DMS 273 treated with DMSO at 0.1 percent for 48 hours (cell line): ENCODE data around the gene DHRS9.
"Not testable (repeated sequence)": the region's sequence is repeated elsewhere in the genome, so short reads cannot be mapped to it uniquely, and the experiment has no call there.

Source experiments
- DNase-seq: peaks from one replicate; lab custom pipeline; 2025; lab: John Stamatoyannopoulos, UW

DHRS9 gene

GRCh38 chr2:169069341-169069740, at the start of gene DHRS9:
DHRS9 (plus strand) TSS chr2:169069563; CDS start chr2:169081582, 12,019 bp downstream.
- DNase-seq: no peak

DNA sequence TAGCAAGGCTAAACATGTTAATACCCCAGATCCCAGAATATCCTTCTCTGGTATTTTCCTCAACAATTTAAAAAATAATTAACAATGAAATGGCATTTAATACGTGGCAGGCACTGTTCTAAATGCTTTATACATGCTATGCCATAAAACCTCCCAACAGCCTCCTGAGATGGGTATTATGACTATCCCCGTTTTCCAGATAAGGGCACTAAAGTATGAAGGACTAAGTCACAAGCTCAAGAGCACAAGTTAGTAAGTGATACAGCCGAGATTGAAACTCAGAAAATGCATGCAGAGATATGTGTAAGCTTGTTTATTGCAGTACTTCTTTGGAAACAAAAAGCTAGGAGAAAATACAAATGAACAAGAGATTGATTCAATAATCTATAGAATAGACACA, 46.2 kb upstream of the DHRS9 start:
- DNase-seq: no peak

- no peak for DNase-seq
These were observed 43.3 kb upstream of the DHRS9 start for GRCh38 chr2:169026056-169026455.

GRCh38 chr2:169027234-169027633, 42.1 kb upstream of the DHRS9 start:
- DNase-seq: no peak

- no peak for DNase-seq
These were observed 40.0 kb upstream of the DHRS9 start for GRCh38 chr2:169029341-169029740.

DNA sequence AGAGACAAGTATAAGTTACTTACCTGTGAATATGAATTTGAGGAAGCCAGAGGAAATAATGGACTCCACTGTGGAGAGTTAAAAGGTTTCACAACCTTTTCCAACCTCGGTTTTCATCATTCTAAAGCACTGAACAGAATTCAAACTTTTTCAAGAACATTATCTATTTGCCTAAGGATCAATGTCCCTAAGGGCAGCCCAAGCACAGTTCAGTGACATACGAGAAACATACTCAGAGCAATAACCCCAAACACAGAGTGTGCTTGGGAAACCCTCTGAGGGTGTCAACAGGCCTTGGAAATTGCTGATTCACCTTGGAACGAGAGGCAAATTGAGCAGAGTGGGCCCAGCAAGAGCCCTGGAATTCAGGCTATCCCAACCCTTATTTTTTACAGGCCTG, 38.2 kb upstream of the DHRS9 start, which contains the start of gene ABCB11:
TSS of gene ABCB11 (minus strand) at position 123 of the 400 bp plus-strand sequence. CDS start 13,199 bp downstream, outside the sequence.
- DNase-seq: no peak

GRCh38 chr2:169034256-169034655, 35.1 kb upstream of the DHRS9 start:
- no peak for DNase-seq

DNA sequence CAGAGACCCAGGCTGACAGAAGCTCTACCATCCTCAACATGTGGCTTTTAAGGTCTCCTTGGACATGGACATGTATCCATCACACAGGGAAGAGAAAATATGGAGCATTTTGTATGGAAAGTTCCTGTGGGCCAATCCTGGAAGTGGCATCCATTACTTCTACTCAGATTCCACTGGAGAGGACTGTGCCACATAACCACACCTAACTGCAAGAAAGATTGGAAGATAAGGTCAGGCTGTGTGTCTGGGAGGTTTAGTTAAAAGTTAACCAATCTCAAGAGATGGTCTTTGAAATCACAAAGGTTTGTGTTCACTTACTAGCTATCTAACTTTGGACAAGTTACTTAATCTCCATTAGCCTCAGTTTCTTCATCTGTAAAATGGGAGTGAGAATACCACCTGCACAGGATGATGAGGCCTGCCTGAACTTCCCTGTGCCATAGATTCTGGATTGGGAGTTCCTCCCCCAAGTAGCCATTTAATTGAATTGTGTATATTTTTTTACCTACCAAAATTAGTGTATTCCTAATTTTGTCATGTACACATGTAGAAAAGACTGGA, 34.3 kb upstream of the DHRS9 start:
- no peak for DNase-seq

DNA sequence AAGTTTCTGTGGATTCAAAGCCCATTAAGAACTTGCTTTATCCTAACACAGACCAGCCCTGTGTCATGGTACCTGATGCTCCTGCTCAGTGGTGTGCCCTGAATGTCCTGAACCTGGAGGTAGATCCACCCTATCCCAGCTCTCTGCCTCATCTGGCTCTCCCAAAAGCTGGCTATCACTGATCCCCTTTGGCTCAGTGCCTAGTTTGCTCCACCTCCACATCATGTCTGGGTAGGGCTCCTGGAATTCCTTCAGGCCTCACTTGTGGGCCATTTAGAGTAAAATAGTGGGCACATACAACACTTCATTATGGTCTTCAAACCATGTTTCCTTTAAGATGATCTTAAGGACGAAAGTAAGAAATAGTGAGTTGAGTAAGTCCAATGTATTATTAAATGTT, 33.5 kb upstream of the DHRS9 start:
- DNase-seq: no peak

DNA sequence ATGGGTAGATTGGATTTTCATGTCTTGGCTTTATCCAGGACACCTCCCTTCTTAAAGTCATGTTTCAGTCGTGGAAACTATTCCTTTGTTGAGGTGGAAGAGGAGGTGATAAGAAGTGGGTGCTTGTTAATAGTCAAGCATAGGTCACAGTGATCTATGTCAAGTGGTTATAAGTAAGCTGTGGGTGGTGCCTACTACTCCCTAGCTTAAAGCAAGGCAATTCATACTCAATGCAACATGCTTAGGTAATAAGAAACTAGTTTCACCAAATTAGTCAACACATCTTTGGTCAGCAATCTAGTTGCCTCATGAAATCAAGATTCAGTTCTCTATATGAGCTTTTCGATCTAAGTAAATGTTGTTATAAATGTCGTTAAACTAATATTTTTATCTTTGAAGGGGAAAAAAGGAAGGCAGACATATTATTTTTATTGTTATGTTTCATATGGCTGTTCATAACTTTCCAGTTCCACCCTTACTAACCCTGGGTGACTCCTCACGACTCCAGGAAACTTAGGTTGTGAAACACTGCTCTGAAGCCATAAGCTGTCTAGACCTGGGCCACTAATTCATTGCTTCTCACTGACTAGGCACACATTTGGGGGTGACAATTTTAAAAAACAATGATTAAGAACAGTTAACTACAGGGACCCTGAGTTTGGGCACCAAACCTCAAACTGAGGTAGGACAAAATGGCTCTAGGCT, 32.5 kb upstream of the DHRS9 start:
- no peak for DNase-seq

GRCh38 chr2:169038338-169038757, 31.0 kb upstream of the DHRS9 start:
- no peak for DNase-seq

GRCh38 chr2:169039702-169040101, 29.7 kb upstream of the DHRS9 start:
- no peak for DNase-seq

DNA sequence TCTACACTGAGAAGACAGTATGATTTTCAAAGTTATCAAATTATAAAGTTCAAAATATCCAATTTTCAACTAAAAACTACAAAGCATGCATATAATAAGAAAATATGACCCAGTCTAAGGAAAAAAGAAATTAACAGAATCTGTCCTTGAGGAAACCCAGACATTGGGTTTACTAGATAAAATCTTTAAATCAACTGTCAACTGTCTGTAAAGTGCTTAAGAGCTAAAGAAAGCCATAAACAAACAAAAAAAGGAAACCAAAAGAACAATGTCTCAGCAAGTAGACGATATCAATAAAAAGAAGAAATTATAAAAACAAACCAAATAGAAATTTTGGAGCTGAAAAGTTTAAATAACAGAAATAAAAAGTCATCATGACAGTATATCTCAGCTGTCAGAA, 27.8 kb upstream of the DHRS9 start:
- no peak for DNase-seq

DNA sequence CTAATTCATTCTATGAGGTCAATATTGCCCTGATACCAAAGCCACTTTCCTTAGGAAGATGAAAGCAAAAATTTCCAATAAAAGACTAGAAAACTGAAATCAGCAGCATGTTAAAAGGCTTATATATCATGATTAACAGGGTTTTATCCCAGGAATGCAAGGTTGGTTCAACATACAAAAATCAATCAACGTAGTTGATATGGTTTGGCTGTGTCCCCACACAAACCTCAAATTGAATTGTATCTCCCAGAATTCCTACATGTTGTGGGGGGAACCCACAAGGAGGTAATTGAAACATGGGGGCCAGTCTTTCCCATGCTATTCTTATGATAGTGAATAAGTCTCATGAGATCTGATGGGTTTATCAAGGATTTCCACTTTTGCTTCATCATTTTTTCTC, 26.5 kb upstream of the DHRS9 start:
- DNase-seq: no peak

GRCh38 chr2:169046440-169047151, 22.8 kb upstream of the DHRS9 start:
- no peak for DNase-seq

- DNase-seq: no peak
These were observed 21.8 kb upstream of the DHRS9 start for GRCh38 chr2:169047256-169048250.

DNA sequence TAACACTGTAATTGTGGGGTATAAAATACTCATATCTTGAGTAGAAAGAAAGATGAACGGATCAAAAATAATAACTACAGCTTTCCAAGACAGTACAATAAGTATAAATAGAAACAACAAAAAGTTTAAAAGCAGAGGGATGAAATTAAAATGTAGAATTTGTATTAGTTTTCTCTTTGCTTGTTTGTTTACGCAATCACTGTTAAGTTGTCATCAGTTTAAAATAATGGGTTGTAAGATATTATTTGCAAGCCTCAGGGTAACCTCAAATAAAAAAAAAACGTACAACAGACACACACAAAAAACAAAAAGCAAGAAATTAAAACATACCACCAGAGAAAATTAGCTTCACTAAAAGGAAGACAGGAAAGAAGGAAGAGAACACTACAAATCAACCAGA, 20.2 kb upstream of the DHRS9 start:
- DNase-seq: no peak

DNA sequence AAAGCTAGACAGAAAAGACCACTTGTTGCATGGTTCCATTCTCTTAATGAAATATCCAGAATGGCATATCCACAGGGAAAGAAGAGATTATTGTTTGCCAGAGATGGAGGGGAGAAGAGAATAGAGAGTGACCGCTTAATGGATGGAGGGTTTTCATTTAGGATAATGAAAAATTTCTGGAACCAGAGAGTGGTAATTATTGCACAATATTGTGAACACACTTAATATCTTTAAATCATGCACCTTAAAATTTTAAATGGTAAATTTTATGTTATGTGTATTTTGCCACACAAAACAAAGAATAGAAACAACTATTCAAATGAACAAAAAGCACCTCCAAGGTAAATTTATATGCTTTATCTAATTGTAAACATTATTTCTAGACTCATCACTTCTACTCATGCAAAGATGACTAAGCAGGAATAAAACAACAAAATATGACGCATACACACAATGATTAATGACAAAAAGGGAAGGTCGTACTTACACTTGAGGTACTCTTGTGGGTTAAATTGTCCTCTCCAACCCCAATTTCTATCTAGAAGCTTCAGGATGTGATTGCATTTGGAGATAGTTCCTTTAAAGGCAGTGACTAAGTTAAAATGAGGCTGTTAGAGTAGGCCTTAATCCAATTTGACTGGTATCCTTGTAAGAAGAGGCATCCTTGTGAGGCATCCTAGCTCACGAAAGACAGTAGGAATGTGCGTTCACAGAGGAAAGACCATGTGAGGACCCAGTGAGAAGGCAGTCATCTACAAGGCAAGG, 18.7 kb upstream of the DHRS9 start:
- no peak for DNase-seq

- not testable (repeated sequence) for DNase-seq
These were observed 14.8 kb upstream of the DHRS9 start for GRCh38 chr2:169054575-169054974.

DNA sequence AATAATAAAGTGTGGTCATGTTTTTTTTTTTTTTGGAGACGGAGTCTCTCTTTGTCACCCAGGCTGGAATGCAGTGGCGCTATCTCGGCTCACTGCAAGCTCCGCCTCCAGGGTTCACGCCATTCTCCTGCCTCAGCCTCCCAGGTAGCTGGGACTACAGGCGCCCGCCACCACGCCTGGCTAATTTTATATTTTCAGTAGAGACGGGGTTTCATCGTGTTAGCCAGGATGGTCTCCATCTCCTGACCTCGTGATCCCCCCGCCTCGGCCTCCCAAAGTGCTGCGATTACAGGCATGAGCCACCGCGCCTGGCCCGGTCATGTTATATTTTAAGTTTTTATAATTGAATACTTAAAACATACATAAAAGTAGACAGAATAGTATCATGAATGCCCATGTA, 5.2 kb upstream of the DHRS9 start:
- DNase-seq: not testable (repeated sequence)

- no peak for DNase-seq
These were observed 3.9 kb upstream of the DHRS9 start for GRCh38 chr2:169065422-169065821.
